ENCODE measurements around the gene PTPRC.
A peak's percentile ranks its signal among the peaks of the same experiment; 100 is the strongest.

Gene PTPRC

GRCh38 chr1:198774421-198774820 is 135.6 kb downstream of the PTPRC start:
- H3K9me3 Mint-ChIP-seq = no peaks in the 10 kb centered on the region
- no peak for ATAC-seq
- H3K36me3 Mint-ChIP-seq (ENCODE audit: low read depth) = no peaks in the 10 kb centered on the region
- peaks cover 16% of the 10 kb centered on the region for H3K4me1 Mint-ChIP-seq
- no peak overlapping the region for H3K27ac Mint-ChIP-seq
- no peak for DNase-seq
- H3K4me3 Mint-ChIP-seq = no peak overlapping the region
- H3K27me3 Mint-ChIP-seq = no peaks in the 10 kb centered on the region

GRCh38 chr1:198775606-198776005 is 136.8 kb downstream of the PTPRC start:
- Mint-ChIP-seq H3K27ac (no peak overlapping the region), H3K36me3 (ENCODE audit: low read depth) (no peaks in the 10 kb centered on the region), H3K27me3 (no peaks in the 10 kb centered on the region), H3K9me3 (no peaks in the 10 kb centered on the region), H3K4me1 (peaks cover 16% of the 10 kb centered on the region), H3K4me3 (no peak overlapping the region)
- no peak for DNase-seq
- no peak for ATAC-seq

DNA sequence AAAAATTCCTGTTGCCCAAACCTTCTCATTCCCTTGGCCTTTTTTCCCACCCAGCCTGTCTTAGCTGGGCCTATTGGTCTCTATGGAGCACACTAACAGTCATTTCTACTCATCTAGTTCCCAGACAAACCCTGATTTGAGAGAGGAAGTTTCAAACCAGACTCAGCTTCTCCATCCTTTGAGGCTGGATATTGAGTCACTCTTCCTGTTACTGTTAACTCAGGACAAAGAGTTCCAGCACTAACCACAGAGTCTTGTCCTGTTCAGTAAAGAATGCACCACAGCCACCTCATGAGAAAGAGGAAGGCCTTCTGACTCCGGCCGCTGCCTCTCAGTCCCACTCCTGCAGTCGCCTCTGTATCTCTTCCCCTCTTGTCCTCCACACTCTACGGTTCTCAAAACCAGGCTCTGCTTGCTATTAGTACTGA is 137.8 kb downstream of the PTPRC start:
- ATAC-seq (peak; percentile 61), DNase-seq (no peak)
- peaks cover 16% of the 10 kb centered on the region for H3K4me1 Mint-ChIP-seq
- H3K9me3 Mint-ChIP-seq = no peaks in the 10 kb centered on the region
- H3K36me3 Mint-ChIP-seq (ENCODE audit: low read depth) = no peaks in the 10 kb centered on the region
- H3K27me3 Mint-ChIP-seq = no peaks in the 10 kb centered on the region
- peak overlapping the region; percentile 31 for H3K27ac Mint-ChIP-seq
- H3K4me3 Mint-ChIP-seq = no peak overlapping the region

DNA sequence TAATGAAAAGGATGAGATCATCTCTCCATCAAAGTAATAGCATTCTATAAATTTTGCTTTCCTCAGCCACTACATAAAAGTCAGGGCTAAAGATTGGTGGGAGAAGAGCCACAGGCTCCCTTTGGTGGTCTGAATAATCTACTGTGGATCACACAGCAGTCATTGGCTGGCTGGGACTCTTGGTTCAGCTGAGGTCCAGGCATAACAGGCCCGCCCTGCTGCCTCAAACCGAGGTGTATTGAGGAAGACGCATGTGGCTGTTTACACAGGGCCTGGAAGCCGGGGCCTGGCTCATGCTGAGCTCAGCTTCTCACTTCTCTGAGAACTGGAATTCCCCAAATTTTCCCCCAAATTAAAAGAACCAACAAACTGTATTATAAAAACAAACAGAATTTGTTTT is 139.2 kb downstream of the PTPRC start:
- no peaks in the 10 kb centered on the region for H3K36me3 Mint-ChIP-seq (ENCODE audit: low read depth)
- no peaks in the 10 kb centered on the region for H3K9me3 Mint-ChIP-seq
- H3K4me1 Mint-ChIP-seq = peaks cover 13% of the 10 kb centered on the region
- DNase-seq = no peak
- no peak for ATAC-seq
- H3K4me3 Mint-ChIP-seq = no peak overlapping the region
- H3K27ac Mint-ChIP-seq = no peak overlapping the region
- H3K27me3 Mint-ChIP-seq = no peaks in the 10 kb centered on the region

DNA sequence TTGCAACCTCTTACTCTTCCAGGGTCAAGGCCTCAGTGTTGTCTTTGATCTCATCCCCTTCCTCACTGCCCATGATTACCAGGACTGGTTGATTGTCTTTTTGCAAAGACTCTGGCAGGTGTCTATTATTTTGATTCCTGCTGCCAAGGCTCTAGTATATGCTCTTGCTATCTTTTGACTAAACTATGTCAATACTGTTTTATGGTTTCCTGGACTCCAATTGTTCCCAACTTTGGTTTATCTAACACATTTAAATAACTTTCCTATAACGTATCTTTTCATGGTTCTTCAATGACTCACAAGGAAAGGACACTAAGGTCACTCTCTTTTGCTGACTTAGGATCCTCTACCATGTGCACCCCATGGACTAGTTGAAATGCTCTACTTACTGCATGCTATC is 141.5 kb downstream of the PTPRC start:
- H3K9me3 Mint-ChIP-seq = no peaks in the 10 kb centered on the region
- no peak for ATAC-seq
- no peak for DNase-seq
- no peaks in the 10 kb centered on the region for H3K36me3 Mint-ChIP-seq (ENCODE audit: low read depth)
- H3K27ac Mint-ChIP-seq = no peak overlapping the region
- H3K4me1 Mint-ChIP-seq = peaks cover 13% of the 10 kb centered on the region
- H3K4me3 Mint-ChIP-seq = no peak overlapping the region
- H3K27me3 Mint-ChIP-seq = no peaks in the 10 kb centered on the region

GRCh38 chr1:198788561-198789064 is 149.8 kb downstream of the PTPRC start:
- Mint-ChIP-seq H3K4me3 (no peak overlapping the region), H3K36me3 (ENCODE audit: low read depth) (no peaks in the 10 kb centered on the region), H3K4me1 (peaks cover 16% of the 10 kb centered on the region), H3K9me3 (no peaks in the 10 kb centered on the region), H3K27ac (peak overlapping the region; percentile 22), H3K27me3 (no peaks in the 10 kb centered on the region)
- ATAC-seq = peak; percentile 97
- DNase-seq = peak; percentile 26

DNA sequence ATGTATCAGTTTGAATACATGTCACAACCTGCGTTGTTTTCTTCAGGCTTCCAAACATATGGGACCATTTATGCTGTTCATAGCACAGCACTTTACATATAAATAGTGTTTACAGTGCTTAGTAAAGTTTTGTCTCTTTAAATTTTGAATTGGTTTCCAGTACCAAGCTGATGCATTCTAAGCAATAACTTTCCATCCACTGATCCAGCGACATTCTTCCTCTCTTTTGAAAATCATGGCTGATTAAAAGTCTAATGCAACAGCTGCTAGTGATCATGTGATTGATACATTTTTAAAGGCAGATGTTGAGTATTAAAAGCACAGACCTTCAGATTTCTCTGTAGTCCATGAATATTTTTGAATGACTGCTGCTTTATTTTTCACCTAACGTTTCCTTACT is 154.9 kb downstream of the PTPRC start:
- peaks cover 14% of the 10 kb centered on the region for H3K36me3 Mint-ChIP-seq (ENCODE audit: low read depth)
- ATAC-seq = no peak
- peaks cover 23% of the 10 kb centered on the region for H3K9me3 Mint-ChIP-seq
- peaks cover 7% of the 10 kb centered on the region for H3K4me1 Mint-ChIP-seq
- no peaks in the 10 kb centered on the region for H3K27me3 Mint-ChIP-seq
- no peak overlapping the region for H3K4me3 Mint-ChIP-seq
- DNase-seq = no peak
- no peak overlapping the region for H3K27ac Mint-ChIP-seq

GRCh38 chr1:198794498-198794897 is 155.7 kb downstream of the PTPRC start:
- Mint-ChIP-seq H3K36me3 (ENCODE audit: low read depth) (peaks cover 14% of the 10 kb centered on the region), H3K4me1 (peaks cover 2% of the 10 kb centered on the region), H3K4me3 (no peak overlapping the region), H3K27ac (no peak overlapping the region), H3K9me3 (peaks cover 23% of the 10 kb centered on the region), H3K27me3 (no peaks in the 10 kb centered on the region)
- DNase-seq (no peak), ATAC-seq (no peak)

GRCh38 chr1:198797656-198798055 is 158.8 kb downstream of the PTPRC start:
- no peak for ATAC-seq
- Mint-ChIP-seq H3K4me1 (peaks cover 2% of the 10 kb centered on the region), H3K27ac (no peak overlapping the region), H3K36me3 (ENCODE audit: low read depth) (peaks cover 14% of the 10 kb centered on the region), H3K27me3 (no peaks in the 10 kb centered on the region), H3K4me3 (no peak overlapping the region), H3K9me3 (peaks cover 23% of the 10 kb centered on the region)
- no peak for DNase-seq

- Mint-ChIP-seq H3K4me3 (no peak overlapping the region), H3K9me3 (peaks cover 23% of the 10 kb centered on the region), H3K4me1 (peaks cover 2% of the 10 kb centered on the region), H3K36me3 (ENCODE audit: low read depth) (peaks cover 14% of the 10 kb centered on the region), H3K27me3 (no peaks in the 10 kb centered on the region), H3K27ac (no peak overlapping the region)
- DNase-seq = no peak
- no peak for ATAC-seq
Measured at GRCh38 chr1:198798923-198799386, 160.1 kb downstream of the PTPRC start.

DNA sequence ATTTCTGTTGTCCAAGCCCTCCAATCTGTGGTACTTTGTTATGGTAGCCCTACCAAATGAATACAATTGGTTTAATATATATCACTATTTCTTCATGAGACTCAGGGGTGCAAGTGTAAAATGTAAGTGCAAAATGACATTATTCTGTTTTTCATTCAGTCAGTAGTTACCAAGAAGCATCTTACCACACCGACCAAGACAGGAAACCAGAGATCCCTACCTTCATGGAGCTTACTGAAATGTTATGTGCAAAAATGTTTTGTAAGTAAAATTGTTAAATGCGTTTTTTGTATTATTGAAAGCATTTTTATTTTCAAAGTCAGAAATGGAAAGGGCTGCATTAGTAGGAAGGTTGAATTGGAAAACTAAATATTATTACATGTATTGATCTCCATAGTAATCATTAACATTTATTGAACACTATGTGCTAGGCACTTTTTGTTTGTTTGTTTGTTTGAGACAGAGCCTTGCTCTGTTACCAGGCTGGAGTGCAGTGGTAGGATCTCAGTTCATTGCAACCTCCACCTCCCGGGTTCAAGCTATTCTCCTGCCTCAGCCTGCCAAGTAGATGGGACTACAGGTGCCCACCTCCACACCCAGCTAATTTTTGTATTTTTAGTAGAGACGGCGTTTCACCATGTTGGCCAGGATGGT is 166.8 kb downstream of the PTPRC start:
- H3K9me3 Mint-ChIP-seq = peaks cover 2% of the 10 kb centered on the region
- ATAC-seq (no peak), DNase-seq (no peak)
- H3K27ac Mint-ChIP-seq = no peak overlapping the region
- H3K4me1 Mint-ChIP-seq = no peaks in the 10 kb centered on the region
- no peaks in the 10 kb centered on the region for H3K27me3 Mint-ChIP-seq
- no peak overlapping the region for H3K4me3 Mint-ChIP-seq
- no peaks in the 10 kb centered on the region for H3K36me3 Mint-ChIP-seq (ENCODE audit: low read depth)

DNA sequence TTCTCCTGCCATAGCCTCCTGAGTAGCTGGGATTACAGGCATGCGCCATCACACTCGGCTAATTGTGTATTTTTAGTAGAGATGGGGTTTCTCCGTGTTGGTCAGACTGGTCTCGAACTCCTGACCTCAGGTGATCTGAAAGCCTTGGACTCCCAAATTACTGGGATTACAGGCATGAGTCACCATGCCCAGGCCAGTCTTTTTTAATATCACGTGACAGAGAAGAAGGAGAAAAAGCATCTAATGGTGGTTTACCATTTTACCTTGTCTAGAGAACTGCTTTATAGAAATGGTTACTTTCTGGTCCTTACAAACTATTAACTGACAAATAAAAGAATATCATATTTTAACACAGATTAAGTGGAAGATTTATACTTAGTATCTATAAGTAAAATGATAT is 168.0 kb downstream of the PTPRC start:
- Mint-ChIP-seq H3K27ac (no peak overlapping the region), H3K27me3 (no peaks in the 10 kb centered on the region), H3K9me3 (peaks cover 8% of the 10 kb centered on the region), H3K4me3 (no peak overlapping the region), H3K4me1 (no peaks in the 10 kb centered on the region), H3K36me3 (ENCODE audit: low read depth) (no peaks in the 10 kb centered on the region)
- DNase-seq (no peak), ATAC-seq (no peak)

All from activated naive CD8-positive, alpha-beta T cell treated with anti-CD3 and anti-CD28 coated beads, Interleukin-2, amount 50 U/mL, for 24 hours (primary cell).